Thyroid gland (tissue), 4 donors: ENCODE results near the gene CRYAB.

Experiments
- POLR2A ChIP-seq, 2 donors: fragments of 450-650 bp; IDR thresholded peaks; one replicate each; pipeline ENCODE4 v1.6.1; 2017; ENCODE audit warnings: antibody characterized with exemption in 2 of 2, mild to moderate bottlenecking in 2 of 2, moderate library complexity in 1 of 2
- TF ChIP-seq, protein P1 (sequence below), 6 experiments: fragments of 200-600 bp in 3 of 6; fragments of 450-650 bp in 3 of 6; sonication (generic) in 3 of 6; IDR thresholded peaks; one replicate each; pipeline ENCODE4 v1.5.1; 2016 to 2019; ENCODE audit warnings: antibody characterized with exemption in 6 of 6, mild to moderate bottlenecking in 2 of 6, inconsistent platforms in 1 of 6, moderate library complexity in 1 of 6

DNA sequence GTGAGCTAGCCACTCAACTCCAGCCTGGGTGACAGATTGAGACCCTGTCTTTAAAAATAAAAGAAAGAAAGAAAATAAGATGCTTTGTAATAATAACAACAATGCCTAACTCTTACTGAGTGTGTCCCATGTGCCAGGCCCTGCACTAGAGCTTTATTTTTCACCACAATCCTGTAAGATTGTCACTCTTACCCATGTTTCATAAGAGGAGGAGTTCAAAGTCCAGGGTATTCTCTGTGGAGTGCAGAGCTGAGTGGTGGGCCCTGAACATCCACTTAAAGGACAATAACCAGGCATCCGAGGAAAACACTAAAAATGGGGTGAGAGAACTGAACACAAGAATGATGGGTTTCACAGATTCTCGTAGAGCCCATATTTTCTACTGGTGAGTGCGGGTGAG, 6.2 kb upstream of the CRYAB start:
- TF ChIP-seq, protein P1, sequence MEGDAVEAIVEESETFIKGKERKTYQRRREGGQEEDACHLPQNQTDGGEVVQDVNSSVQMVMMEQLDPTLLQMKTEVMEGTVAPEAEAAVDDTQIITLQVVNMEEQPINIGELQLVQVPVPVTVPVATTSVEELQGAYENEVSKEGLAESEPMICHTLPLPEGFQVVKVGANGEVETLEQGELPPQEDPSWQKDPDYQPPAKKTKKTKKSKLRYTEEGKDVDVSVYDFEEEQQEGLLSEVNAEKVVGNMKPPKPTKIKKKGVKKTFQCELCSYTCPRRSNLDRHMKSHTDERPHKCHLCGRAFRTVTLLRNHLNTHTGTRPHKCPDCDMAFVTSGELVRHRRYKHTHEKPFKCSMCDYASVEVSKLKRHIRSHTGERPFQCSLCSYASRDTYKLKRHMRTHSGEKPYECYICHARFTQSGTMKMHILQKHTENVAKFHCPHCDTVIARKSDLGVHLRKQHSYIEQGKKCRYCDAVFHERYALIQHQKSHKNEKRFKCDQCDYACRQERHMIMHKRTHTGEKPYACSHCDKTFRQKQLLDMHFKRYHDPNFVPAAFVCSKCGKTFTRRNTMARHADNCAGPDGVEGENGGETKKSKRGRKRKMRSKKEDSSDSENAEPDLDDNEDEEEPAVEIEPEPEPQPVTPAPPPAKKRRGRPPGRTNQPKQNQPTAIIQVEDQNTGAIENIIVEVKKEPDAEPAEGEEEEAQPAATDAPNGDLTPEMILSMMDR (IDR thresholded peaks at IDR 0.05): no peak
- no peak for TF ChIP-seq POLR2A (IDR thresholded peaks at IDR 0.05)
